ENCODE results near the gene RIOX2.
"Not testable (repeated sequence)": the region's sequence is repeated elsewhere in the genome, so short reads cannot be mapped to it uniquely, and the experiment has no call there.

RIOX2 gene

DNA sequence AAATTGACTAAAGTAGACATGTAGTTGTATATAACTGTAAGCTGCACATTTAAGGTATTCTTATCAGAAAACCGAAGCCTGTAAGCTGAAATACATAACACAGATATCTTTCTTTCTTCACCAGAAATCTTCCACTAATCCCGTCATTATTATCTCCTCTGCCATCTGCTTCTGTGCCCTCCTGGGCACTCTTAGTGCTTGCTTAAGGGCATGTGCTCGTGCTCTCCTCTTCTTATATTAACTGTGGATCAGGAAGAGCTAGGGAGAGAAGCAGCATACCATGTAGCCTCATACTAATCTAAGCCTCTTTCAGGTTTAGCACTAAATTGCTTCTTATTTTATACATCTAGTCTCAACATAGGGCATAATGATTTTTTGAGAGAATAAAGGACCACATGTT lies 60.8 kb downstream of the RIOX2 start:
- no peak for DNase-seq (ENCODE audit: low spot score)

DNA sequence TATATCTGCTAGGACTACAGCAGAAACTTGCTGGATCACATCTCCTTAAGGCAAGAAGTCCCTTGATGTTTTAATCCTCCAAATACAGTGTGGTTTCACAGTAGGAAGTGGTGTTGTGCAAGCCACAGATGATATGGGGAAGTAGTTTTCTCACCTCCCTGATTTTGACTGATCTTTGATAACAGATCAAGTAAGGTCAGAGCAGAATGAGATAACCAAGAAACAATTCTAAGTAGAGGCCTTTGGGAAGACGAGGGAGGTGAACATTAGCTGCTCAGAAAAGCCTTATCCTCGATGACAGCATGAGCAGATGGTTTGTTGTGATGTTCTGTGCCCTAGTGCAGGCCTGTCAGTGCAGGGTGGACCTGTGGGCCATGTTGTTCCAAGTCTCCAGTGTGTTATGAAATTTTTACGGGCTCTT lies 61.3 kb downstream of the RIOX2 start:
- no peak for DNase-seq (ENCODE audit: low spot score)

DNA sequence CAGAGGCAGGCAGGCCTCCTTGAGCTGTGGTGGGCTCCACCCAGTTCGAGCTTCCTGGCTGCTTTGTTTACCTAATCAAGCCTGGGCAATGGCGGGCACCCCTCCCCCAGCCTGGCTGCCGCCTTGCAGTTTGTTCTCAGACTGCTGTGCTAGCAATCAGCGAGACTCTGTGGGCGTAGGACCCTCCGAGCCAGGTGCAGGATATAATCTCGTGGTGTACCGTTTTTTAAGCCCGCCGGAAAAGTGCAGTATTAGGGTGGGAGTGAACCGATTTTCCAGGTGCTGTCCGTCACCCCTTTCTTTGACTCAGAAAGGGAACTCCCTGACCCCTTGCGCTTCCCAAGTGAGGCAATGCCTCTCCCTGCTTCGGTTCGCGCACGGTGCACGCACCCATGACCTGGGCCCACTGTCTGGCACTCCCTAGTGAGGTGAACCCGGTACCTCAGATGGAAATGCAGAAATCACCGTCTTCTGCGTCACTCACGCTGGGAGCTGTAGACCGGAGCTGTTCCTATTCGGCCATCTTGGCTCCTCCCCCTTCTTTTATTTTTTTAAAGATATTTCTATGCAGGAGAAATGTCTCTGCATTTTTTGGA lies 61.9 kb downstream of the RIOX2 start:
- DNase-seq (ENCODE audit: low spot score) = not testable (repeated sequence)

DNA sequence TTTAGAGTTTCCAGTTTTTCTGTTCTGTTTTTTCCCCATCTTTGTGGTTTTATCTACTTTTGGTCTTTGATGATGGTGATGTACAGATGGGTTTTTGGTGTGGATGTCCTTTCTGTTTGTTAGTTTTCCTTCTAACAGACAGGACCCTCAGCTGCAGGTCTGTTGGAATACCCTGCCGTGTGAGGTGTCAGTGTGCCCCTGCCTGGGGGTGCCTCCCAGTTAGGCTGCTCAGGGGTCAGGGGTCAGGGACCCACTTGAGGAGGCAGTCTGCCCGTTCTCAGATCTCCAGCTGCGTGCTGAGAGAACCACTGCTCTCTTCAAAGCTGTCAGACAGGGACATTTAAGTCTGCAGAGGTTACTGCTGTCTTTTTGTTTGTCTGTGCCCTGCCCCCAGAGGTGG lies 62.4 kb downstream of the RIOX2 start:
- DNase-seq (ENCODE audit: low spot score) = not testable (repeated sequence)

DNA sequence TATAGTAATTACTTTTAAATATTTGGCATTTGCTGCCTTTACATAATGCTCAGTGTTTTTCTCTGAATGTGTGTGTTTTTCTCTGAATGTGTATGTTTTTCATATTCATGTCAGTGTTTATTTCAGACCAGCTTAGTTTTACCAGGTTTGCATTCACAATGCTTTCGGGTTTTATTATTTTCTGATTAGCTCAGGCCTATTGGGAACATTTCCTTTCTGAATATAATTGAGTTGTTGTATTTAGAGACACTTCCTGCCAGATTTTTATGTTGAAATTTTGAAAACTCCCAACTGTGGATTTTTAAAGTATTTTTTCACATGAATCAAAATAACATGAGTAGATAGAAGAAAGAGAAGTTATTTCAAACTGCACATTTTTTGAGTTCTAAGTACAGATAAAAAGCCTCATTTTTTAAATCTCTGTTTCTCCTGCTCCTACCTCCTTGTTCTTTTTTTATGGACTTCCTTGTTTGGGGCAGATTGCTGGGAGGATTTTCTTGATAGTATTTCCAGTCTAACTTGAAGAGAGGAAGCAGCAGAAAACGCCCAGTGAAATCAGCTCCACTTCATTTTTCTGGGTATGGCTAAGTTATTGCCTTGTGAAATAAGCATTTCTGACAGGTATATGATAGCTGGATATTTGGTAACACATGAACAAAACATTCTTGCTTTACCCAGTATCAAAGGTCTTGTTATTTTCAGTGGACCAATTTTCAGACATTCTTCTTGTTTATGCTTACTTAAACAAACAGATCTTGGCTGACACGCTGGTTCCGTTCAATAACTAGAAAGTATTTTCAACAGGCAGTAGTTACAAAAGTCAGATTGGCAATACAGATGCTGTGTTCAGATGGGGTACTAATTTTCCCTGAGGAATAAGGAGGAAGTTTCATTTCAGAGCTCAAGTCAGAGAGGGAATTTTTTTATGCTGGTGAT lies 70.7 kb downstream of the RIOX2 start:
- DNase-seq (ENCODE audit: low spot score) = no peak

- no peak for DNase-seq (ENCODE audit: low spot score)
Observed at GRCh38 chr3:97899331-97899730, 72.9 kb downstream of the RIOX2 start.

GRCh38 chr3:97896547-97896946 lies 75.7 kb downstream of the RIOX2 start:
- DNase-seq (ENCODE audit: low spot score) = no peak

- no peak for DNase-seq (ENCODE audit: low spot score)
Observed at GRCh38 chr3:97896129-97896528, 76.1 kb downstream of the RIOX2 start.

DNA sequence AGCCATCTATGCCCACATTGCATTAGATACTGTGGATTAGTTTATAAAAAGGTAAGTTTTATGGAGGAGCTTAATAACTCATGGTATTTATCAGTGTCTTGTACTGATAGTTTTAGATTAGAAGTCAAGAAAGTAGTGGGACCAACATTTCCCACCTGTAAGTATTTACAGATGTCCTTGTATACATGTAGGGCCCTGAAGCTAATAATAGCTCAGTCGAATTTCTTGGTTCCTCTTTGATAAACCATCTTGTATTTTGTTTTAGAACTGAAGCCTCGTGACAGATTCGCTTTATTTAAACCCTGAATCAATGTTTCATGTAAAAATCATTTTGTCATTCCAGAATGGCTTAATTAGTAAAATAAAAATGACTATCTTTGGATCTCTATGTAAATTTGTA lies 77.0 kb downstream of the RIOX2 start:
- DNase-seq (ENCODE audit: low spot score) = peak; percentile 33

DNA sequence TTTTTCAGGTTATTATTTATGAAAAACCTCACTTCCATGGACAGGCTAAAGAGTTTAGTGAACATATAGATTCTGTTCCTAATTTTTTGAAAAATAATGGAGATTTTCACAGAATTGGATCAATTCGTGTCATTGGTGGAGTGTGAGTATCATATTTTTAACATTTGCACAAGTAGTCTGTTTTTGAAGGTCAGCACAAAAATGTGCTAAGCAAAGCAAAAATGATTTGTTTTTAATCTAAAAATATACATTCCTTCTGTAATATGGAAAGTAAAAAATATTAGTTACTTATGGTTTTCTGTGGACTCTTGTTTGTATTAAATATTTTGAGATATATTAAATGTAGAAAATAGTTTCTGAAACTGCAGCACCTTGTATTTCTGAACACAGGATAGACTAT lies 79.4 kb downstream of the RIOX2 start:
- no peak for DNase-seq (ENCODE audit: low spot score)
